WTC11 (cell line): ENCODE results near the gene ATP6V1G1.
"Not testable (repeated sequence)": the region's sequence is repeated elsewhere in the genome, so short reads cannot be mapped to it uniquely, and the experiment has no call there.

Experiments
- CDX4 ChIP-seq: fragments of 250-450 bp; sonication (Bioruptor Pico); IDR thresholded peaks from 2 replicates; pipeline ENCODE4 v1.9.0; 2021; ENCODE audit warnings: moderate library complexity, mild to moderate bottlenecking, inconsistent platforms, borderline replicate concordance
- CTCF ChIP-seq: fragments of 200-600 bp; IDR thresholded peaks from 2 replicates; pipeline ENCODE4 v1.8.0; 2022; ENCODE audit warnings: antibody characterized with exemption
- MAX ChIP-seq: sonication (generic); formaldehyde crosslinking; IDR thresholded peaks from 2 replicates; pipeline ENCODE4 v1.8.0; 2022; ENCODE audit warnings: mild to moderate bottlenecking, missing genetic modification reagents
- NFYB ChIP-seq: sonication (generic); formaldehyde crosslinking; conservative IDR thresholded peaks from 2 replicates; pipeline ENCODE4 v1.8.0; 2022; ENCODE audit warnings: low read depth, missing genetic modification reagents
- NR1H2 ChIP-seq: sonication (generic); formaldehyde crosslinking; IDR thresholded peaks from 2 replicates; pipeline ENCODE4 v1.9.0; 2021; ENCODE audit warnings: mild to moderate bottlenecking, moderate library complexity, missing genetic modification reagents
- ZNF263 ChIP-seq: sonication (generic); formaldehyde crosslinking; IDR thresholded peaks from 2 replicates; pipeline ENCODE4 v1.8.1; 2022; ENCODE audit warnings: low read depth, mild to moderate bottlenecking, moderate library complexity, missing genetic modification reagents

GRCh38 chr9:114576779-114577178, 10.8 kb upstream of the ATP6V1G1 start:
- not testable (repeated sequence) for TF ChIP-seq MAX (CRISPR knock-in tag); CTCF; NFYB; ZNF263 (CRISPR knock-in tag); CDX4 (CRISPR knock-in tag); NR1H2 (CRISPR knock-in tag)
